ENCODE measurements around the gene GCH1. TPM values are rescaled to one million over a fixed set of nuclear protein-coding genes. Genes with fewer than 3 reads are reported as not detected.

The GCH1 gene
- total RNA-seq, 1 donor from 2014 or later: 52.5 TPM

DNA sequence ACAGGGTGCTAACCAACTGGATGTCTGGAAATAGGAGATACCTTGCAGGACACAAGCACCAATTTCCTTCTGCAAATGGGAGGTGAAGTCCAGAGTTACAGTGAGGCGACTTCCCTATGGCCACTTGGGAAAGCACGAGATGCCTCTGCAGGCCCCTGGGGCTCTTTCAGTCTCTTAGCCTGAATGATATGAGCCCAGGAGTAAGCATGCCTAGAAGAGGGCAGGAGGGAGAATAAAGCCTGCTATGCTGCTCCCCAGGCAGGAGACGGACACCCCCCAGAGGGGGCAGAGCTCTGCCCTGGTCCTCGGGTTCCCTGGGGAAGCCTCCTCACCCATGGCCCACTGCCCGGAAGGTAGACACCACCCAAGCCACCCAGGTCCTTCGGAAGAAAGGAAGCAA is 105.1 kb downstream of the GCH1 start:
- Mint-ChIP-seq H3K9me3 (no peaks in the 10 kb centered on the region), H3K27me3 (ENCODE audit: low read depth) (peaks cover 44% of the 10 kb centered on the region), H3K27ac (no peak overlapping the region), H3K36me3 (ENCODE audit: low read depth) (no peaks in the 10 kb centered on the region), H3K4me3 (ENCODE audit: low read depth) (no peak overlapping the region), H3K4me1 (ENCODE audit: low read depth) (peaks cover 3% of the 10 kb centered on the region)
- no peak for DNase-seq (ENCODE audit: low spot score)
- intact Hi-C loops (cut with micrococcal nuclease): no loop called here

DNA sequence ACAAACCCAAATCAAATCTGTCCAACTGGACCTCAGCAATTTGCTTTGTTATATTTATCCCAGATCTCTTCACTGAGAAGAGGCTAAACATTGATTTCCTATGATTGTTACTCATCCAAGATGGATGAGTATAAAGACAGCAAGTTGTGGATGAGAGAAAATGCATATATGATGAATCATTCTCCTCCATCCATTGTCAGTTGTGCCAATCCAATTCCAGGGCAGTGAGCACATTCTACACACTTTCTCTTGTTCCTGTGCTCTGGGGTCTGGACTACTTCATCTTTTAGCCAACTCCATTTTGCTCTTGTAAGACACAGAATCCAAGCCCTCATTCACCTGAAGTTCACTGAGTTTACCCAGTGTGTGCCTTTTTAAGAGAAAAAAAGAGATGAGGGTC is 105.7 kb downstream of the GCH1 start:
- Mint-ChIP-seq H3K27ac (no peak overlapping the region), H3K4me1 (ENCODE audit: low read depth) (peaks cover 3% of the 10 kb centered on the region), H3K36me3 (ENCODE audit: low read depth) (no peaks in the 10 kb centered on the region), H3K27me3 (ENCODE audit: low read depth) (peaks cover 41% of the 10 kb centered on the region), H3K9me3 (no peaks in the 10 kb centered on the region), H3K4me3 (ENCODE audit: low read depth) (no peak overlapping the region)
- DNase-seq (ENCODE audit: low spot score): no peak
- intact Hi-C loops (cut with micrococcal nuclease): no loop called here

DNA sequence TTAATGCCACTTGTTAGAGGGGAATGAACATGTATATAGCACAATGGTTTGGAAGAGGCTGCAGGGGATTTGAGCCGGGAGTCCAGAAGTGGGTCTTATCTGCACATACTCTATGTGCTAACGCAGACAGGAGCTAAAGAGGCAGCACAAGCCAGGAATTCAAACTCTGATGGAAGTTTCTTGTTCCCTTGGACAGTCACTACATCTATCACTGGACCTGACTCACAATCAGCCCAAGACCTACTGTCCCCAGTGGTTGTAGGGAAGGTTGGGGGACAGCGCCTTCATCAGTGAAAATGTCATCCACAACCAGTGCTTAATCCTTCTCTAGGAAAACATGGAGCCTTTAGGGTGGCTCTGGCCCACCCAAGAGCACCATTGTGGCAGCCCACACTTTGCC is 107.8 kb downstream of the GCH1 start:
- Mint-ChIP-seq H3K27me3 (ENCODE audit: low read depth) (peaks cover 22% of the 10 kb centered on the region), H3K4me1 (ENCODE audit: low read depth) (peaks cover 3% of the 10 kb centered on the region), H3K36me3 (ENCODE audit: low read depth) (no peaks in the 10 kb centered on the region), H3K27ac (no peak overlapping the region), H3K4me3 (ENCODE audit: low read depth) (no peak overlapping the region), H3K9me3 (no peaks in the 10 kb centered on the region)
- intact Hi-C loops (cut with micrococcal nuclease): no loop called here
- DNase-seq (ENCODE audit: low spot score): no peak

DNA sequence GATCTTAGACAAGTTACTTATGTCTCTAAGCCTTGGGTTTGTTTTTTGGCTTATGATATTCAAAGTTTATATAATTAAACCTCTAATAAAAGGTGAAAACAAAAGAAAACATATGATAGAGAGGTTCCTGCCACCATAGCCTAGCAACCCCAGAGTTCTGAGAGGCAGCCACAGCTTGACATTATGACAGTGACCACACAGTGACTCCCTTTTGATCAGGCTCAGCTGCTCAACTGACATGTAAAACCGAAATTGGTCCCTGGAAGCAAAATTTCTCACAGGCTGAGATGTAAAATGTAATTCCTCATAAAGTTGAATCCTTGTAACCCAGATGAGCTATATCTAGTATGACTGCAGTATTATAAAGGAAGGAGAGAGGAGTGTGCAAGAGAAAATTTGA is 108.5 kb downstream of the GCH1 start:
- intact Hi-C loops (cut with micrococcal nuclease): no loop called here

DNA sequence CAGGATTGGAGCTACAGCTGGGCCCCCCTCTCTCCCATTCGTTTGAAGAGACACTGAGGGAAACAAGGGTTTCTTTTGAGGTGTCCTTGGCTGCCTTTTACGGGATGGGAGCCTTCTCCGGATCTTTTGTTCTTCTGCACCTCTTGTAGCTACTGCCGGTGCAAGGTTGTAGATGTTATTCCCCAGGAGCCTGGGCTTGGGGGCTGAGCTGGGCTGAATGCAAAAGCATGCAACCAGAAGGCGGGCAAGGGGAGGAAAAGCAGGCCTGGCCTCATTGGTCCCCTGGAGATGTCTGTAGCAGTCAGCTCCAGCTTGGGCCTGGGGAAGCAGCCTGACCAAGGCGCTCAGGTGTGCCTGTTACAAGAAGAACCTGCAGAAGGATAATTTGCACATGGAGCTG is 110.3 kb downstream of the GCH1 start:
- no peaks in the 10 kb centered on the region for H3K36me3 Mint-ChIP-seq (ENCODE audit: low read depth)
- intact Hi-C loops (cut with micrococcal nuclease): no loop called here

More for the DNA sequence above, 108.5 kb downstream of the GCH1 start:
- no peaks in the 10 kb centered on the region for H3K9me3 Mint-ChIP-seq
- peaks cover 3% of the 10 kb centered on the region for H3K4me1 Mint-ChIP-seq (ENCODE audit: low read depth)
- H3K27me3 Mint-ChIP-seq (ENCODE audit: low read depth): peaks cover 19% of the 10 kb centered on the region
- H3K36me3 Mint-ChIP-seq (ENCODE audit: low read depth): no peaks in the 10 kb centered on the region
- no peak overlapping the region for H3K27ac Mint-ChIP-seq
- DNase-seq (ENCODE audit: low spot score): no peak
- H3K4me3 Mint-ChIP-seq (ENCODE audit: low read depth): no peak overlapping the region

More for the DNA sequence above, 110.3 kb downstream of the GCH1 start:
- H3K27me3 Mint-ChIP-seq (ENCODE audit: low read depth): peaks cover 9% of the 10 kb centered on the region
- no peak overlapping the region for H3K4me3 Mint-ChIP-seq (ENCODE audit: low read depth)
- H3K27ac Mint-ChIP-seq: no peak overlapping the region
- no peaks in the 10 kb centered on the region for H3K9me3 Mint-ChIP-seq
- H3K4me1 Mint-ChIP-seq (ENCODE audit: low read depth): peaks cover 3% of the 10 kb centered on the region
- no peak for DNase-seq (ENCODE audit: low spot score)

Other genes with a start within 250 kb of the GCH1 start
- gene WDHD1, start 124.3 kb upstream of the GCH1 start, total RNA-seq: 50.3 and 51.3 TPM in 2 replicates
- gene SOCS4, start 124.4 kb upstream of the GCH1 start, total RNA-seq: 35.1 and 37.4 TPM in 2 replicates
- gene MAPK1IP1L, start 148.8 kb upstream of the GCH1 start, total RNA-seq: 145 and 148 TPM in 2 replicates
- 14.8 and 18.7 TPM in 2 replicates for gene LGALS3, start 226.4 kb upstream of the GCH1 start, total RNA-seq

Data from activated T-helper 2 cell treated with anti-CD3 and anti-CD28 coated beads, Interferon-gamma antibody, Interleukin-2, Interleukin-4, amounts not matched to agents 10 μg/mL and 5 μg/mL and 100 μg/mL, durations not matched to agents 14 hours and 24 hours and 36 hours (primary cell).